MM.1S (cell line): Measurements from ENCODE around the gene PPOX.

Experiments used
- CTCF ChIP-seq: fragments of 300-600 bp; sonication (generic); IDR thresholded peaks from 2 replicates; pipeline ENCODE4 v1.5.1; 2016; ENCODE audit warnings: antibody characterized with exemption, low read length, mixed read lengths
- EZH2 ChIP-seq: fragments of 300-600 bp; sonication (generic); optimal IDR thresholded peaks from 2 replicates; pipeline ENCODE3; 2017; ENCODE audit warnings: low read depth, mild to moderate bottlenecking, antibody characterized with exemption, low read length, mixed read lengths

- TF ChIP-seq CTCF (no peak), EZH2 (no peak)
Measured at GRCh38 chr1:161185732-161186311, 19.6 kb downstream of the PPOX start.
